Measurements from ENCODE around the gene TNNI3K.

- TF ChIP-seq, protein P1, sequence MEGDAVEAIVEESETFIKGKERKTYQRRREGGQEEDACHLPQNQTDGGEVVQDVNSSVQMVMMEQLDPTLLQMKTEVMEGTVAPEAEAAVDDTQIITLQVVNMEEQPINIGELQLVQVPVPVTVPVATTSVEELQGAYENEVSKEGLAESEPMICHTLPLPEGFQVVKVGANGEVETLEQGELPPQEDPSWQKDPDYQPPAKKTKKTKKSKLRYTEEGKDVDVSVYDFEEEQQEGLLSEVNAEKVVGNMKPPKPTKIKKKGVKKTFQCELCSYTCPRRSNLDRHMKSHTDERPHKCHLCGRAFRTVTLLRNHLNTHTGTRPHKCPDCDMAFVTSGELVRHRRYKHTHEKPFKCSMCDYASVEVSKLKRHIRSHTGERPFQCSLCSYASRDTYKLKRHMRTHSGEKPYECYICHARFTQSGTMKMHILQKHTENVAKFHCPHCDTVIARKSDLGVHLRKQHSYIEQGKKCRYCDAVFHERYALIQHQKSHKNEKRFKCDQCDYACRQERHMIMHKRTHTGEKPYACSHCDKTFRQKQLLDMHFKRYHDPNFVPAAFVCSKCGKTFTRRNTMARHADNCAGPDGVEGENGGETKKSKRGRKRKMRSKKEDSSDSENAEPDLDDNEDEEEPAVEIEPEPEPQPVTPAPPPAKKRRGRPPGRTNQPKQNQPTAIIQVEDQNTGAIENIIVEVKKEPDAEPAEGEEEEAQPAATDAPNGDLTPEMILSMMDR (IDR thresholded peaks at IDR 0.05): no peak
- TF ChIP-seq POLR2A (IDR thresholded peaks at IDR 0.05): no peak
- TF ChIP-seq POLR2AphosphoS5 (IDR thresholded peaks at IDR 0.05; ENCODE audit: insufficient read depth in 1 of 2, low read depth in 1 of 2): no peak
These were observed 11.1 kb downstream of the TNNI3K start for GRCh38 chr1:74246315-74246714.
